OCI-LY3 (cell line): ENCODE results near the gene PGAP3.

Source experiments
- H2AFZ ChIP-seq: fragments of 200-600, 300-600 bp; shearing (Covaris generic); 2 replicates; pipeline ENCODE4 v1.6.0; 2014; ENCODE audit warnings: antibody characterized with exemption, low read depth, low read length
- H3K27ac ChIP-seq: fragments of 200-600, 300-600 bp; sonication (generic); 2 replicates; pipeline ENCODE4 v1.5.1; 2014; ENCODE audit warnings: mild to moderate bottlenecking, low read length, moderate library complexity, mixed read lengths
- H3K27me3 ChIP-seq: fragments of 200-600, 300-600 bp; sonication (generic); 2 replicates; pipeline ENCODE4 v1.6.1; 2014; ENCODE audit warnings: low read depth, low read length, mixed read lengths
- H3K36me3 ChIP-seq: fragments of 200-600, 300-600 bp; sonication (generic); replicated peaks from 2 replicates; pipeline ENCODE3; 2014; ENCODE audit warnings: low read depth, low read length, mixed read lengths
- H3K4me1 ChIP-seq: fragments of 300-600, 200-600 bp; sonication (generic); 2 replicates; pipeline ENCODE4 v1.6.1; 2014; ENCODE audit warnings: low read length, mixed read lengths
- H3K4me2 ChIP-seq: fragments of 200-600, 300-600 bp; sonication (generic); 2 replicates; pipeline ENCODE4 v1.6.1; 2014; ENCODE audit warnings: low read length, mixed read lengths
- H3K4me3 ChIP-seq: fragments of 300-600, 200-600 bp; sonication (generic); 2 replicates; pipeline ENCODE4 v1.5.1; 2014; ENCODE audit warnings: antibody characterized with exemption, mild to moderate bottlenecking, low read length, moderate library complexity
- H3K79me2 ChIP-seq: fragments of 300-600, 200-600 bp; shearing (Covaris generic); 2 replicates; pipeline ENCODE4 v1.6.1; 2014; ENCODE audit warnings: mild to moderate bottlenecking, low read length, mixed read lengths
- H3K9ac ChIP-seq: fragments of 300-600, 200-600 bp; shearing (Covaris generic); 2 replicates; pipeline ENCODE4 v1.6.0; 2014; ENCODE audit warnings: mild to moderate bottlenecking, low read length, moderate library complexity
- H3K9me3 ChIP-seq: fragments of 200-600, 300-600 bp; shearing (Covaris generic); 2 replicates; pipeline ENCODE4 v1.6.1; 2014; ENCODE audit warnings: low read length, mixed read lengths; ENCODE audit not compliant: insufficient read depth
- H4K20me1 ChIP-seq: fragments of 200-600, 300-600 bp; sonication (generic); 2 replicates; pipeline ENCODE4 v1.6.1; 2016; ENCODE audit warnings: low read length, mixed read lengths; ENCODE audit not compliant: insufficient read depth
- EZH2phosphoT487 ChIP-seq: fragments of 200-600 bp; shearing (Covaris generic); IDR thresholded peaks from 2 replicates; pipeline ENCODE4 v1.6.1; 2018; ENCODE audit warnings: antibody characterized with exemption, mixed run types, low read depth
- TF ChIP-seq, protein P1 (sequence below): fragments of 200-600, 300-600 bp; sonication (generic); IDR thresholded peaks from 2 replicates; pipeline ENCODE4 v1.5.1; 2014; ENCODE audit warnings: antibody characterized with exemption, low read length, low read depth

Gene PGAP3

DNA sequence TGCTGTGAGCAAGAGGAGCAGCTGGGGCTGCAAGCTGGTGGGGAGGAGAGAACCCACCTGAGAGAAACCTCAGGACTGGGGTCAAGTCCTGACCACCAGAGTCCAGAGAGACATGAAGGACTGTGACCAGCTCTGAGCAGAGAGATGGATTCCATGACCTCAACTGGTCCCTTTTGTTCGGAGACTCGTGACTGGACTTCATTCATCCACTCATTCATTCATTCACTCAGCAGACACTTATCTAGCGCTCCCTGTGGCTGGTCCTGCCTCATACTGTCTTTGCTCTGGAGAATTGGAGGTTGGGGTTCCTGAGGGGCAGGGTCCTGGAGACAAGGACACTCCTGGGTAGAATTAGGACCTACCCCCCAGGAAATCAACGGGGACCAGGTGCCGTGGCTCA lies 16.1 kb upstream of the PGAP3 start:
- TF ChIP-seq, protein P1, sequence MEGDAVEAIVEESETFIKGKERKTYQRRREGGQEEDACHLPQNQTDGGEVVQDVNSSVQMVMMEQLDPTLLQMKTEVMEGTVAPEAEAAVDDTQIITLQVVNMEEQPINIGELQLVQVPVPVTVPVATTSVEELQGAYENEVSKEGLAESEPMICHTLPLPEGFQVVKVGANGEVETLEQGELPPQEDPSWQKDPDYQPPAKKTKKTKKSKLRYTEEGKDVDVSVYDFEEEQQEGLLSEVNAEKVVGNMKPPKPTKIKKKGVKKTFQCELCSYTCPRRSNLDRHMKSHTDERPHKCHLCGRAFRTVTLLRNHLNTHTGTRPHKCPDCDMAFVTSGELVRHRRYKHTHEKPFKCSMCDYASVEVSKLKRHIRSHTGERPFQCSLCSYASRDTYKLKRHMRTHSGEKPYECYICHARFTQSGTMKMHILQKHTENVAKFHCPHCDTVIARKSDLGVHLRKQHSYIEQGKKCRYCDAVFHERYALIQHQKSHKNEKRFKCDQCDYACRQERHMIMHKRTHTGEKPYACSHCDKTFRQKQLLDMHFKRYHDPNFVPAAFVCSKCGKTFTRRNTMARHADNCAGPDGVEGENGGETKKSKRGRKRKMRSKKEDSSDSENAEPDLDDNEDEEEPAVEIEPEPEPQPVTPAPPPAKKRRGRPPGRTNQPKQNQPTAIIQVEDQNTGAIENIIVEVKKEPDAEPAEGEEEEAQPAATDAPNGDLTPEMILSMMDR: no peak
- TF ChIP-seq EZH2phosphoT487: no peak
- Histone ChIP-seq H3K36me3 (no peaks in the 10 kb centered on the region), H3K79me2 (no peaks in the 10 kb centered on the region), H3K27ac (no peak overlapping the region), H3K9me3 (no peaks in the 10 kb centered on the region), H3K9ac (no peak overlapping the region), H3K4me2 (no peak overlapping the region), H3K4me1 (peaks cover 9% of the 10 kb centered on the region), H3K4me3 (no peak overlapping the region), H4K20me1 (no peaks in the 10 kb centered on the region), H3K27me3 (no peaks in the 10 kb centered on the region), H2AFZ (no peak overlapping the region)

DNA sequence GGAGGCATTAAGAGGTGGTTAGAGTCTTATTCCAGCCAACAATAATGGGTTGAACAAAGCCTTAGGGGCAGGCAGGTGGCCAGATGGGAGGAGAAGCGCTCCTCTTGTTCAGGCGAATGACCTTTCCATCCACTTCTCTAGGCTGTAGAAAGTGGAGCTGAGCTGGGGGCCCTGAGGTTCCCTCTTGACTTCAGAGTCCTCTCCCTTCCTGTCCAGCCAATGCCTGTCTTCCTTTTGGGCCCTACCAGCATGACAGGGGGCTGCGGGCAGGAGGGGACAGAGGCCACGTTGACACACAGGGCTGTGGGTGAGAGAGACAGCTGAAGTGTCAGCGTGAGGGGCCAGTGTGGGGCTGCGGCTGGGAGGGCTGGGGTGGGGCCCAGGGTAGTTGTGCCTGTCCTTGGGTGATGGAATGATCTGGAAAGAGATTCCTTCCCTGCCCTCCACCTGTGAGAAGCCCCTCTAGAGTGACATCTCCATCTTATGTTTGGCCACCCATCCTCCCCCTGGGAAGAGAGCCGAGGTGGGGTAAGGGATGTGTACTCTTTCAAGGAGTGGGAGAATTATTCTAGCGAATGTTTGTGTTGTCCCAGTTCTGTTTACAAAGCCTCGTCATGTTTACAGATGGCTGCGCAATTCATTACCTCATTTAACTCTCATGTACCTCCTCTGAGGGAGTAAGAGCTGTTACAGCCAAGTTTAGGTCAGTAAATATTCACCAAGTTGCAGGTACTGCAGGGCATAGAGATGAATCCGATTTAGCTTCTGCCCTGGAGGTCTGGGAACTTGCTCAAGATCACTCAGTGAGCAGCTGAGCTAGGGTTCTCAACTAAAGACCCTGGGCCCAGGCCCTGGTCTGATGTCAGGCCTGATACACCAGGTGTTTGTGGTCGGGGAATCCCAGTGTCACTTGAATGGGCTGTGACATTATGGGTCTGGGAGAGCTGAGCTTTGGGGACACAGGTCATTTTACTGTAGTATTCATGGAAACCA lies 15.3 kb upstream of the PGAP3 start:
- Histone ChIP-seq H3K4me3 (no peak overlapping the region), H3K36me3 (no peaks in the 10 kb centered on the region), H3K27ac (no peak overlapping the region), H3K4me1 (peaks cover 9% of the 10 kb centered on the region), H3K9ac (no peak overlapping the region), H3K4me2 (no peak overlapping the region), H4K20me1 (no peaks in the 10 kb centered on the region), H2AFZ (no peak overlapping the region), H3K79me2 (no peaks in the 10 kb centered on the region), H3K9me3 (no peaks in the 10 kb centered on the region), H3K27me3 (no peaks in the 10 kb centered on the region)
- TF ChIP-seq, protein P1: no peak

GRCh38 chr17:39701784-39702422 lies 14.0 kb upstream of the PGAP3 start:
- Histone ChIP-seq H2AFZ (no peak overlapping the region), H4K20me1 (no peaks in the 10 kb centered on the region), H3K9ac (no peak overlapping the region), H3K79me2 (no peaks in the 10 kb centered on the region), H3K27ac (no peak overlapping the region), H3K4me3 (no peak overlapping the region), H3K4me1 (peaks cover 9% of the 10 kb centered on the region), H3K27me3 (no peaks in the 10 kb centered on the region), H3K4me2 (no peak overlapping the region), H3K9me3 (no peaks in the 10 kb centered on the region), H3K36me3 (no peaks in the 10 kb centered on the region)
- TF ChIP-seq, protein P1: no peak
- TF ChIP-seq EZH2phosphoT487: no peak
